HG02885 (cell line): ENCODE measurements around the gene NAALADL2.

Source experiments
- ATAC-seq: cut with Tn5 transposase; IDR thresholded peaks from one replicate; pipeline ENCODE4 v1.9.1; 2021; ENCODE audit warnings: mild to moderate bottlenecking; ENCODE audit not compliant: unreplicated experiment, poor library complexity

NAALADL2 gene

GRCh38 chr3:175185903-175186302 lies 326.8 kb downstream of the NAALADL2 start:
- ATAC-seq, result no peak

DNA sequence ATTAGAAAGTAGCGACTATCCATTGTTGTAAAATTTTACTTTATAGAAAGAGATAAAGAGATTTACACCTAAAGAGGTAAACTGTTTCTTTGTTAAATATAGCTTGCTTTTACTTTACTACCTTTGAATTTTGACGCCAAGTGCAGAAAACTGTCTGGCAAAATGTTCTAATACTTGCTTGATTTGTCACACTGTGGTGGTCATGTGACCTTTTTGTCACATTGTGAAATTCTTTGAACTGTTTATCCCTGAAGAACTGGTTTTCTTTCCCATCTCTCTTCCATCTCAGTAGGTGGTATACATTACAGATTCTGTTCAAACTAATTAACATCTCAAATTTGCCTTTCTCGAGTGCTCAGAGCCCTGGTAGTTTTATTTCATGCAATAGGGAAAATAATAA lies 327.4 kb downstream of the NAALADL2 start:
- no peak for ATAC-seq

DNA sequence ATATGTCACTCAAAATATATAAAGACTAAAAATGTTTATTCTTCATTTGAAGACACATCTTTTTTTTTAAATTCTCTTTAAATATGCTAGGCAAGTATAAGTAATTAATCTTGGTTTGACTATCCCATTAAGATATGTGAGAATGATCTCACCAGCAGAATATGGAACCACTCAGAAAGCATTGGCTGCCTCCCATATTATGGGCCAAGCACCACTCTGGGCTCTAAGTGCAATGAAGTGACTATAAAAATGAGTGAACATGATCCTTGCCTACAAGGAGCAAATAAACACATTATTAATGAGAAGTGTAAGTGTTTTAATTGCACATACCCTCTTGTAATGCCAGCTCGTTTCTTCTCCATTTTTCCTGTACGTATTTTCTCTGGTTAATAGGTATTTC lies 328.5 kb downstream of the NAALADL2 start:
- ATAC-seq, result no peak

DNA sequence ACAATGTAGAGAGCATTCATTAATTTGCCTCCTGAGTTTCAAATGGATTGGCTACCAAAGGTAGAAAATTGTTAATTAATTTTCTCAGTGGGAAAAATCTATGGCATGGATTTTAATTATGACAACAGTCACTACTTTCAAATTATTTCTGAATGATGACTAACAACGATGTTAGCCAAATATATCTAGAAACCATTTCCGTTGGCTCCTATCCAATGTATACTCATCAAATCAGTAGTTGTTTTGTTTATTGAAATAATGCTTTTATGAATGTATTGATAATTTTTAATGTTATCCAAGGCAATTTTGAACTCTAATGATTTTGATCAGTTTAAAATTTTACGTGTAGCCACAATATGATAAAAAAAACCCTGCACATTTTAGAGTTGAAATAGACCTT lies 333.4 kb downstream of the NAALADL2 start:
- no peak for ATAC-seq

DNA sequence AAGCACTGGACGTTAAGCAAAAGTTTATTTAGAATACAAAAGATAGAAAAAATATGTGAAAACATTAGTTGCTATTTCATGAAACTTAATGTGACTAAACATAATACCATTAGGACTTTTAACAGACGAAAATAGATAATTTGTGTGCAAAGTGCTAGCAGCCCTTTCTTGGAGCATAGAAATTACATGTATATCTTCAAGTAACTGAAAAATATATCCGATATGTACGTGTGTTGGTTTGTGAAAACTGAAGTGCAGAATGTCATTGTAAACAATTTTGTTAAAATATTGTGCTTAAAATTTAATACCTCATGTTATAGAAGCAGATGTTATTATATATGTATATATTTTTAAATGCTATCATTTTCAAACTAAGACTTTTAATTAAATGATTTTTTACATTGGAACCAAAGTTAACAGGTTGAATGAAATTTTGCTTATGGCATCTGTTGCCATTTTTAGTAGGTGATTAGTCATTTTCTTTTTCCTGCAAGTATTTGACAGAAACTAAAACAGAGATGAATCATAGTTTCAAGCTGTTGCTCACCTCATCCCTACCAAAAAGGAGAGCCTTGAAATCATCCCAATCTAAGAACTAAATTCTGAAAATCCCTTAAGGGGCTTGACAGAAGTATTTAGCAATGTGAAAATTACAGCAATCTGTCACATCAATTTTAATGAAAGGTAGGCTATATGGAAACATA lies 334.8 kb downstream of the NAALADL2 start:
- peak; percentile 55 for ATAC-seq

GRCh38 chr3:175198991-175199783 lies 340.1 kb downstream of the NAALADL2 start:
- no peak for ATAC-seq

DNA sequence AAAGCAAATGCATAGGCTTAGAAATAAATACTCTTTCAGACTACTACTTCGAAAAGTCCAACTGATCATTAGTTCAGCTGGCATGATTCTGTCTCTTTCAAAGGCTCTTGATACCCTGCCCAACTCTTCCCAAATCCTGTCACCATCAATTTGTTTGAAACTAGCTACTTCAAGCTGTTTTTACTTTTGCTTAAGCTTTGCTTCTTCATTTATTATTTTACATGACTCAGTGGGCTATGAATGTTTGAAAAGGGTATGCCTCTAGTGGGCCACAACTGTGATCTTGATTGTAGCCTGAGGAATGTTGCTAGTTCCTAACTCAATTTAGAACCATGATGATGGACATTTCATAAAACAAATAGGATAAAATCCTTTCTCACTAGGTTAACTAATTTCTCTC lies 340.8 kb downstream of the NAALADL2 start:
- ATAC-seq, result no peak

DNA sequence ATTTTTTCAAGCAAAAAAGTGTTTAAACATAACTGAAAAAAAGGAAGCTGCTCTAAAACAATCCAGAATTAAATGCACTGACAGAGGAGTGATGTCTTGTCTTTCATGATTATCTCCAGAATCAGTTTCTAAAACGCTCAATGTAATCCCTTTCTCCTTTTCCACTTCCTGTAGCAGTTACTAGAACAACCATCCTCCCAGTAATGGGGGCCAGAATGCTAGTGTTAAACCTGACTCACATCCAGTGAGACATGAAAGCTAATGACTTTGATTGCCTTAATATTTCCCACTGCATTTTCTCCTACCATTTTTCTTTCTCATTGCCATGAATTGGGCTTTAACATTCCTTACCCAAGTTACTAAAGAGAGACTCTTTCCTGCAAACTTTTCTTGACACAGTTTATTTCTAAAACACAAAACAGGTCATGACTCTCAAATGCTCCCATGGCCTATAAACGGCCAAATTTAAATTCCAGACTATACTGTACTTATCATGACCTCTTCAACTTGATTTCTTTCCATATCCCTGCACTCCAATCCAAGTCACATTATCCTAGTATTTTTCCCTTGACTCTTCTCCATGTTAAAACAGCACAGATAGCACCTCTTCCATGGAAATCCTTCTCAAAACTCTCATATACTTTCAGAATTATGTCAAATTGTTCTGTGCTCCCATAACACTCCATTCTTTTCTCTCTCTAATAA lies 341.4 kb downstream of the NAALADL2 start:
- ATAC-seq, result no peak

- ATAC-seq, result no peak
Measured at GRCh38 chr3:175207361-175207760, 348.2 kb downstream of the NAALADL2 start.

DNA sequence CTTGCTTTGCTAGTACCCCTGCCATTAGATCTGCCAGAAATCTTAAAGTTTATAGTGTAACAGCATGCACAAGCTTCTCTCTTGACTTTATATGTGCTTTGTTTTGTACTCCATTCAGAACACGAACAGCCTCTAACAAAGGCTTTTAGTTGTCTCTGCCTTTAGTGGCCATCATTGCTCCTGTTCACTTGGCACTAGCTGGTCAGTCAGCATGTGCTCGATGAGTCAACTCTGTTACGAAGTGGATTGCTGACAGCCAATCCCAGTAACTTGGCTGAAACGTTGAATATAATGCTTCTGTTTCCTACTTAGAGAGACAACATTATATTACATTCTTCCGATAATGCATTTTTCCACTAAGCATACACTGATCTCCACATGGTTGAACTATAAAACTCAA lies 349.2 kb downstream of the NAALADL2 start:
- no peak for ATAC-seq

DNA sequence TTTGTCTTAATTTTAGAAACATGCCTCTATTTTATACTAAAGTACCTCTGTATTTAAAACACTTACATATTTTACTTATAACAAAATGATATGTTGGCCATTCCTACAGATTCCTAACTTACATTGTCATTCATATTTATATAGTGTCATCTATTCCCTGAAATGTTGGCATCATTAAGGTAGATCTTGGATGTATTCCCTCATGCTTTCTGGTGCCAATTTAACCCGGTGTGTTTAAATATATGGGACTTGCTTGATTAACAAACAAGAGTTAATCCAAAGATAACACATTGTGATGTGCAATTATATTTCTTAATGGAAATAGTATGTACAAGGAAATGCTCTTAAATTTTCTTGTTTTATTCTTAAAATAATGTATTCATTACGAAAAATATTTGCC lies 352.3 kb downstream of the NAALADL2 start:
- no peak for ATAC-seq

DNA sequence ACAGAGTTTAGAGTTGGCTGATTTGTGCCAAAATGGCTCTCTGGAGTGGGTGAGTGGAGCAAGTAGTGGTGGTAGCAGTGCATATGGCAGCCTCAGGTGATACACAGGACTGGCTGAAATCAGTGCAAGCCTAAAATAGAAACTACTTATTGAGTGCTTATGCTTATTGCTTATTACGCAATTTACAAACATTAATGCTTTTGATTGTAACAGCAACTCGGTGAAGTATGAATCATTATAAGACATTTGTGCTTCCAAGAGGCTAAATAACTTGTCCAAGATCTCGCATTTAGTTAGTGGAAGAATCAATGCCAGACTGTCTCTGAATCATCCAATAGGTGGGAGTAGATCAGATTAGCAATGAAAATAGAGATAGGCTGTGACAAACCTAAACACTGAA lies 353.8 kb downstream of the NAALADL2 start:
- no peak for ATAC-seq

GRCh38 chr3:175214216-175214615 lies 355.1 kb downstream of the NAALADL2 start:
- ATAC-seq, result no peak

DNA sequence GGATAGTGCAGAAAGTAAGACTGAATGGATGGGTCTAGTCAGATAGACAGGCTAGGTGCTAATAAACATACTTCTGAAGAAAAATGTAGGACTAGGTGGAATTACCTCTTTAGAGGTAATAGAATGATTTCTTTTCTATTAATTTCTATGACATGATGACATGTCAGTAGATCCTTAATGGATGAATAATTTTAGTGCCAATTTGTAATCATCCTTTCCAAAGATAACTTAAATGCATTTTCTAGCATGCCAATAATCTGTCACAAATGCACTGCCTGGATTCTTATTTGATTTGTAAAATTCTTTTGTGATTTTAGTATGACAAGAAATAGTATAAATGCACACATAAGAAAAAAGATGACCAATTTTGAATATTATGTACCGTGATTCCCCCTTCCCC lies 356.7 kb downstream of the NAALADL2 start:
- no peak for ATAC-seq

DNA sequence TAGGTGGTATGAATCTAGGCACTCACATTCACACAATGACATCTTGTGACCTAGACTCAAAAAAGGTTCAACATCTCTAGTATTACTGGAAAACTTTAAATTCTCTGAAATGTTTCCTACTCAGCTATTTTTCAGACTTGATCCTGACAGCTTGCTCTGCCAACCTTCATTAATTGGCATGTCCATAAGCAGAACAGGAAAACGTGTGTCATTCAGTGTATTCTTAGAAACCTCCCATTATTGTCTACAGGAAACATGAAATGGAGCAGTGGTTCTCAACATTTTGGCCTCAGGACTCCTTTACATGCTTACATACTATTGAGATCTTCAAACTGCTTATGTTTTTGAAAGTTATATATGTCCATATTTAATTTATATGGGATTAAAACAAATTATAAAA lies 363.2 kb downstream of the NAALADL2 start:
- no peak for ATAC-seq

DNA sequence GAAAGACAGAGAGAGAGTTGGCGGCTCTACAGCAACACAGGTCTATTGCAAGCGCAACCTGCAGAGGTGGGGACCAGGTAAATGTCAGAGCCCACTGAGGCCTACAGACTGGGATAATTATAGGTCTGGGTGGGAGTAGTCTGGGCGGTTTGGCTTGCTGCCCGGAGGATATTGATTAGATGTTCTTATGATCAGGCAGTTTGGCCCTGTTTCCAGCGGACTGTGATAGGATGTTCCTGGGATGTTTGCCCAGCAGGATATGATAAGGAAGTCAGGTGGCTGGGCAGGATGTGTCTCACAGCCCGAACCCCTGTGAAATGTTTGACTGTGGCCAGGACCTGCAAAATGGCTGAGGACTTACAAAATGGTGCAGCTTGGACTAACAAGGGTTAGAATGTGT lies 364.9 kb downstream of the NAALADL2 start:
- no peak for ATAC-seq

DNA sequence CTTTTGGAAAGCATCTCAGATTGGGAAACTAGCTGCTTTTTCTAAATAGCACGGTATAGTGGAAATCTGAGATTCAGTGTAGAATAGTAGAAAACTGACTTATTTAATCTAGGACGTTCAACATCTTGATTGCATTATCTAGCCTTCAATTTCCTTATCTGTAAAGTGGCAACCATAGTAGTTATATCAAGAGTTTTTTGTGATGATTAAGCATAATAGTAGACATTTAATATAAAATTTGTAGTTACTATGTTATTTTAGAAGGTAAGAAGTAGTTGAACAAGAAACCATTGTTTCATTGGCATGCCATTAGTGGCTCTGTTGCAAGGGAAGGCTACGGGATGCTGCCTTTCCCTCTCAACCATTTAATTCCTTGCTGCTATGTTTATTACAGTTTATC lies 367.3 kb downstream of the NAALADL2 start:
- no peak for ATAC-seq

- no peak for ATAC-seq
Measured at GRCh38 chr3:175227126-175227525, 368.0 kb downstream of the NAALADL2 start.

GRCh38 chr3:175233957-175234940 lies 375.1 kb downstream of the NAALADL2 start:
- no peak for ATAC-seq

GRCh38 chr3:175238801-175239200 lies 379.7 kb downstream of the NAALADL2 start:
- no peak for ATAC-seq
